Measurements from ENCODE around the gene MEX3A. TPM values are rescaled to one million over a fixed set of nuclear protein-coding genes. Genes with fewer than 3 reads are reported as not detected.
A peak's percentile ranks its signal among the peaks of the same experiment; 100 is the strongest.

Gene MEX3A
- polyA plus RNA-seq, 1 donor (not counting 4 experiments of a cell fraction or from before 2014, with no cell fraction given): 1.1 TPM

- peak overlapping the region; percentile 41 for H3K9ac ChIP-seq (ENCODE audit: control insufficient read depth, extremely low read depth, insufficient read depth, low read length)
- peaks cover 31% of the 10 kb centered on the region for H3K4me1 ChIP-seq (ENCODE audit: control insufficient read depth, extremely low read depth, insufficient read depth, low read length)
Measured at GRCh38 chr1:156095906-156096508, 13.7 kb upstream of the MEX3A start.

DNA sequence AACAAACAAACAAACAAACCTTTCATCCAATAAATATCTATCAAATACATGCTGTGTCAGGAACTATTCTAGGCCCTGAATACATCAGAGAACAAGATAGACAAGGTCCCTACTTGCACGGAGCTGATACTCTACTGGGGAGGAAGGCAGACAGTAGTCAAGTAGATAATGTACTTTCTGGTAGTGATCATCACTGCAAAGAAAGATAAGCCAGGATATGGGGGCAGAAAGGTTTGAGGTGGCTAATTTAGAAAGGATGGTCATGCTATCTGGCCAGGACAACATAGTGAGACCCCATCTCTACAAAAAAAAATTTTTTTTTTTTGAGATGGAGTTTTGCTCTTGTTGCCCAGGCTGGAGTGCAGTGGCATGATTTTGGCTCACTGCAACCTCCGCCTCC, 9.3 kb upstream of the MEX3A start:
- no peak overlapping the region for H3K9ac ChIP-seq (ENCODE audit: control insufficient read depth, extremely low read depth, insufficient read depth, low read length)
- TF ChIP-seq EZH2 (IDR thresholded peaks at IDR 0.05; ENCODE audit: low read length) (no peak), CTCF (optimal IDR thresholded peaks at IDR 0.05 in 1 of 3, IDR thresholded peaks at IDR 0.05 in 1 of 3, conservative IDR thresholded peaks at IDR 0.05 in 1 of 3; ENCODE audit: extremely low read depth in 1 of 3, insufficient read depth in 2 of 3, low read length in 3 of 3) (no peak)
- H2AFZ ChIP-seq (ENCODE audit: control insufficient read depth, low read length): no peak overlapping the region
- peaks cover 12% of the 10 kb centered on the region for H3K4me1 ChIP-seq (ENCODE audit: control insufficient read depth, extremely low read depth, insufficient read depth, low read length)
- H3K4me2 ChIP-seq (ENCODE audit: control insufficient read depth, extremely low read depth, insufficient read depth, low read depth, low read length): no peak overlapping the region
- H3K4me3 ChIP-seq (ENCODE audit: control insufficient read depth in 2 of 3, extremely low read depth in 1 of 3, insufficient read depth in 2 of 3, low read depth in 1 of 3, low read length in 3 of 3): no peak overlapping the region
- FAIRE-seq (no peak), DNase-seq (ENCODE audit: low read depth, low spot score) (no peak)
- no peaks in the 10 kb centered on the region for H3K36me3 ChIP-seq (ENCODE audit: control insufficient read depth in 2 of 2, extremely low read depth in 1 of 2, insufficient read depth in 2 of 2, low read length in 2 of 2)
- H3K9me3 ChIP-seq (ENCODE audit: control insufficient read depth, low read depth, low read length): no peaks in the 10 kb centered on the region
- dilution Hi-C loops (cut with MboI; ENCODE audit: extremely low pct_ligation_motif_present, low sequenced_read_pairs): no loop called here
- no peaks in the 10 kb centered on the region for H4K20me1 ChIP-seq (ENCODE audit: control insufficient read depth, extremely low read depth, insufficient read depth, low read length)
- H3K79me2 ChIP-seq (ENCODE audit: control insufficient read depth, insufficient read depth, low read length): no peaks in the 10 kb centered on the region
- no peaks in the 10 kb centered on the region for H3K27me3 ChIP-seq (ENCODE audit: control insufficient read depth, extremely low read depth, insufficient read depth, low read length)
- H3K27ac ChIP-seq (ENCODE audit: control insufficient read depth, insufficient read depth, low read length): no peak overlapping the region
- no peaks in the 10 kb centered on the region for H3K9me1 ChIP-seq (ENCODE audit: control insufficient read depth, extremely low read depth, insufficient read depth, low read length)

More at GRCh38 chr1:156095906-156096508, 13.7 kb upstream of the MEX3A start:
- H3K27me3 ChIP-seq (ENCODE audit: control insufficient read depth, extremely low read depth, insufficient read depth, low read length): no peaks in the 10 kb centered on the region
- FAIRE-seq (no peak), DNase-seq (ENCODE audit: low read depth, low spot score) (no peak)
- H3K79me2 ChIP-seq (ENCODE audit: control insufficient read depth, insufficient read depth, low read length): no peaks in the 10 kb centered on the region
- no peaks in the 10 kb centered on the region for H3K36me3 ChIP-seq (ENCODE audit: control insufficient read depth in 2 of 2, extremely low read depth in 1 of 2, insufficient read depth in 2 of 2, low read length in 2 of 2)
- H3K4me2 ChIP-seq (ENCODE audit: control insufficient read depth, extremely low read depth, insufficient read depth, low read depth, low read length): peak overlapping the region; percentile 24
- dilution Hi-C loops (cut with MboI; ENCODE audit: extremely low pct_ligation_motif_present, low sequenced_read_pairs): no loop called here
- H3K9me1 ChIP-seq (ENCODE audit: control insufficient read depth, extremely low read depth, insufficient read depth, low read length): peaks cover 2% of the 10 kb centered on the region
- H2AFZ ChIP-seq (ENCODE audit: control insufficient read depth, low read length): no peak overlapping the region
- no peak overlapping the region for H3K4me3 ChIP-seq (ENCODE audit: control insufficient read depth in 2 of 3, extremely low read depth in 1 of 3, insufficient read depth in 2 of 3, low read depth in 1 of 3, low read length in 3 of 3)
- peak overlapping the region; percentile 64 for H3K27ac ChIP-seq (ENCODE audit: control insufficient read depth, insufficient read depth, low read length)
- no peaks in the 10 kb centered on the region for H4K20me1 ChIP-seq (ENCODE audit: control insufficient read depth, extremely low read depth, insufficient read depth, low read length)
- TF ChIP-seq CTCF (optimal IDR thresholded peaks at IDR 0.05 in 1 of 3, IDR thresholded peaks at IDR 0.05 in 1 of 3, conservative IDR thresholded peaks at IDR 0.05 in 1 of 3; ENCODE audit: extremely low read depth in 1 of 3, insufficient read depth in 2 of 3, low read length in 3 of 3) (peak in 2 of 3 experiments; percentile 15 to 20), EZH2 (IDR thresholded peaks at IDR 0.05; ENCODE audit: low read length) (no peak)
- no peaks in the 10 kb centered on the region for H3K9me3 ChIP-seq (ENCODE audit: control insufficient read depth, low read depth, low read length)

Data from keratinocyte (primary cell).